NB4 (cell line): ENCODE measurements around the gene C1orf52.

Source experiments
- CTCF ChIP-seq: IDR thresholded peaks from one replicate; pipeline ENCODE4 v1.5.1; 2012; ENCODE audit warnings: low read depth, low read length
- MAX ChIP-seq: IDR thresholded peaks from 2 replicates; pipeline ENCODE4 v1.6.1; 2011; ENCODE audit warnings: low read depth, low read length
- POLR2A ChIP-seq: IDR thresholded peaks from 2 replicates; pipeline ENCODE4 v1.6.1; 2011; ENCODE audit warnings: mild to moderate bottlenecking; ENCODE audit not compliant: insufficient read length; ENCODE audit errors: extremely low read depth

GRCh38 chr1:85201340-85202091 is 57.9 kb downstream of the C1orf52 start:
- TF ChIP-seq CTCF (no peak), MAX (no peak; the same call in 1 of the 2 replicates), POLR2A (peak; percentile 32)
